ENCODE data around the gene SEPTIN12. TPM values are rescaled to one million over a fixed set of nuclear protein-coding genes. Genes with fewer than 3 reads are reported as not detected.

The SEPTIN12 gene
- total and polyA plus RNA-seq, 4 donors: not detected

- no peak overlapping the region for H3K9ac ChIP-seq (ENCODE audit: low read depth in 1 of 2, low read length in 2 of 2)
- no peak overlapping the region for H3K4me3 ChIP-seq (ENCODE audit: low read depth in 1 of 3, low read length in 3 of 3)
These were observed 765 bp upstream of the SEPTIN12 start for GRCh38 chr16:4788910-4789309.

DNA sequence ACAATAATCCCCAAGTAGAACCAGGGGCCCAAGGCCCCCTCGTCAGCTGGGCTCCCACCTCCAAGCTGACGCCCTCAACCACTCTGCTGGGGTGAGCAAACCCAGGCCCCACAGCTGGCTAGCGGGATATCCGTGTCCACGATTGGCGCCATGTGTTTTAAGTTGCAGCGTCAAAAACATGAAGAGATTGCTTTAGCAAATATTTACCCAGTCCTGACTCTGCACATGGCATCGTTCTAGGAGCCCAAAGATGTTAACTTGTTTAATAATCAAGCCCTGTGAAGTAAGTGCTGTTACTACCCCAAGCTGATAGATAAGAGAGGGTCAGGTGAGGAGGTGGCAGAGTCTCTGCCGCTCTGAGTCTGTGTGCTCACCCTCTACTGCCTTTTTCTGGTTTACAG lies 344 bp upstream of the SEPTIN12 start:
- Histone ChIP-seq H3K4me3 (ENCODE audit: low read depth in 1 of 3, low read length in 3 of 3) (no peak overlapping the region), H3K27ac (ENCODE audit: low read depth in 1 of 2, low read length in 2 of 2) (no peak overlapping the region), H3K4me1 (ENCODE audit: control insufficient read depth in 4 of 4, insufficient read depth in 4 of 4, low read length in 3 of 4) (peaks cover 0 to 5% (median 4%) of the 10 kb centered on the region in 4 donors), H3K9me3 (ENCODE audit: control insufficient read depth in 4 of 4, low read length in 3 of 4) (no peaks in the 10 kb centered on the region), H3K36me3 (ENCODE audit: control insufficient read depth in 4 of 4, insufficient read depth in 3 of 4, low read depth in 1 of 4, low read length in 3 of 4) (no peaks in the 10 kb centered on the region), H3K27me3 (ENCODE audit: control insufficient read depth in 4 of 4, insufficient read depth in 4 of 4, low read length in 3 of 4) (no peaks in the 10 kb centered on the region), H3K9ac (ENCODE audit: low read depth in 1 of 2, low read length in 2 of 2) (no peak overlapping the region)
- 40% methylated on average over 9 of the region's 9 CpGs for WGBS
- no peak for DNase-seq (ENCODE audit: low spot score)
- TF ChIP-seq SP1 (IDR thresholded peaks at IDR 0.05) (no peak), GABPA (IDR thresholded peaks at IDR 0.05 in 1 of 2, conservative IDR thresholded peaks at IDR 0.05 in 1 of 2) (no peak), RAD21 (IDR thresholded peaks at IDR 0.05) (no peak), JUND (IDR thresholded peaks at IDR 0.05) (no peak), TAF1 (conservative IDR thresholded peaks at IDR 0.05) (no peak), YY1 (IDR thresholded peaks at IDR 0.05) (no peak)

More at GRCh38 chr16:4788910-4789309, 765 bp upstream of the SEPTIN12 start:
- DNase-seq (ENCODE audit: low spot score): no peak
- Histone ChIP-seq H3K27me3 (ENCODE audit: control insufficient read depth in 4 of 4, insufficient read depth in 4 of 4, low read length in 3 of 4) (no peaks in the 10 kb centered on the region), H3K4me1 (ENCODE audit: control insufficient read depth in 4 of 4, insufficient read depth in 4 of 4, low read length in 3 of 4) (peaks cover 0 to 5% (median 4%) of the 10 kb centered on the region in 4 donors), H3K27ac (ENCODE audit: low read depth in 1 of 2, low read length in 2 of 2) (no peak overlapping the region), H3K9me3 (ENCODE audit: control insufficient read depth in 4 of 4, low read length in 3 of 4) (no peaks in the 10 kb centered on the region), H3K36me3 (ENCODE audit: control insufficient read depth in 4 of 4, insufficient read depth in 3 of 4, low read depth in 1 of 4, low read length in 3 of 4) (no peaks in the 10 kb centered on the region)
- TF ChIP-seq, protein P1, sequence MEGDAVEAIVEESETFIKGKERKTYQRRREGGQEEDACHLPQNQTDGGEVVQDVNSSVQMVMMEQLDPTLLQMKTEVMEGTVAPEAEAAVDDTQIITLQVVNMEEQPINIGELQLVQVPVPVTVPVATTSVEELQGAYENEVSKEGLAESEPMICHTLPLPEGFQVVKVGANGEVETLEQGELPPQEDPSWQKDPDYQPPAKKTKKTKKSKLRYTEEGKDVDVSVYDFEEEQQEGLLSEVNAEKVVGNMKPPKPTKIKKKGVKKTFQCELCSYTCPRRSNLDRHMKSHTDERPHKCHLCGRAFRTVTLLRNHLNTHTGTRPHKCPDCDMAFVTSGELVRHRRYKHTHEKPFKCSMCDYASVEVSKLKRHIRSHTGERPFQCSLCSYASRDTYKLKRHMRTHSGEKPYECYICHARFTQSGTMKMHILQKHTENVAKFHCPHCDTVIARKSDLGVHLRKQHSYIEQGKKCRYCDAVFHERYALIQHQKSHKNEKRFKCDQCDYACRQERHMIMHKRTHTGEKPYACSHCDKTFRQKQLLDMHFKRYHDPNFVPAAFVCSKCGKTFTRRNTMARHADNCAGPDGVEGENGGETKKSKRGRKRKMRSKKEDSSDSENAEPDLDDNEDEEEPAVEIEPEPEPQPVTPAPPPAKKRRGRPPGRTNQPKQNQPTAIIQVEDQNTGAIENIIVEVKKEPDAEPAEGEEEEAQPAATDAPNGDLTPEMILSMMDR (IDR thresholded peaks at IDR 0.05; ENCODE audit: low read depth, low read length, missing input control): no peak
- TF ChIP-seq NR2F2 (IDR thresholded peaks at IDR 0.05) (no peak), RAD21 (IDR thresholded peaks at IDR 0.05) (no peak)
- TF ChIP-seq, protein P2, sequence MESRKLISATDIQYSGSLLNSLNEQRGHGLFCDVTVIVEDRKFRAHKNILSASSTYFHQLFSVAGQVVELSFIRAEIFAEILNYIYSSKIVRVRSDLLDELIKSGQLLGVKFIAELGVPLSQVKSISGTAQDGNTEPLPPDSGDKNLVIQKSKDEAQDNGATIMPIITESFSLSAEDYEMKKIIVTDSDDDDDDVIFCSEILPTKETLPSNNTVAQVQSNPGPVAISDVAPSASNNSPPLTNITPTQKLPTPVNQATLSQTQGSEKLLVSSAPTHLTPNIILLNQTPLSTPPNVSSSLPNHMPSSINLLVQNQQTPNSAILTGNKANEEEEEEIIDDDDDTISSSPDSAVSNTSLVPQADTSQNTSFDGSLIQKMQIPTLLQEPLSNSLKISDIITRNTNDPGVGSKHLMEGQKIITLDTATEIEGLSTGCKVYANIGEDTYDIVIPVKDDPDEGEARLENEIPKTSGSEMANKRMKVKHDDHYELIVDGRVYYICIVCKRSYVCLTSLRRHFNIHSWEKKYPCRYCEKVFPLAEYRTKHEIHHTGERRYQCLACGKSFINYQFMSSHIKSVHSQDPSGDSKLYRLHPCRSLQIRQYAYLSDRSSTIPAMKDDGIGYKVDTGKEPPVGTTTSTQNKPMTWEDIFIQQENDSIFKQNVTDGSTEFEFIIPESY (IDR thresholded peaks at IDR 0.05): no peak
- 77% methylated on average over 7 of the region's 7 CpGs for WGBS

GRCh38 chr16:4787068-4787467 lies 1.1 kb downstream of the SEPTIN12 start:
- no peaks in the 10 kb centered on the region for H3K9me3 ChIP-seq (ENCODE audit: control insufficient read depth in 4 of 4, low read length in 3 of 4)
- 96% methylated on average over 8 of the region's 8 CpGs for whole genome bisulfite sequencing
- TF ChIP-seq NR2F2 (IDR thresholded peaks at IDR 0.05): no peak
- TF ChIP-seq YY1 (IDR thresholded peaks at IDR 0.05): no peak
- no peak for TF ChIP-seq RXRA (IDR thresholded peaks at IDR 0.05)
- no peak for TF ChIP-seq REST (IDR thresholded peaks at IDR 0.05)
- TF ChIP-seq FOXA2 (IDR thresholded peaks at IDR 0.05): no peak
- TF ChIP-seq, protein P3, sequence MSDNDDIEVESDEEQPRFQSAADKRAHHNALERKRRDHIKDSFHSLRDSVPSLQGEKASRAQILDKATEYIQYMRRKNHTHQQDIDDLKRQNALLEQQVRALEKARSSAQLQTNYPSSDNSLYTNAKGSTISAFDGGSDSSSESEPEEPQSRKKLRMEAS (IDR thresholded peaks at IDR 0.05): no peak
- no peak for TF ChIP-seq GABPA (IDR thresholded peaks at IDR 0.05 in 1 of 2, conservative IDR thresholded peaks at IDR 0.05 in 1 of 2)
- no peak for TF ChIP-seq HNF4A (conservative IDR thresholded peaks at IDR 0.05)
- TF ChIP-seq SP1 (IDR thresholded peaks at IDR 0.05): no peak
- TF ChIP-seq EGR1 (IDR thresholded peaks at IDR 0.05; ENCODE audit: low read depth in 2 of 2): no peak
- TF ChIP-seq JUND (IDR thresholded peaks at IDR 0.05): no peak
- no peak for TF ChIP-seq FOXA1 (IDR thresholded peaks at IDR 0.05)
- TF ChIP-seq, protein P1 (IDR thresholded peaks at IDR 0.05; ENCODE audit: low read depth, low read length, missing input control): no peak

More at GRCh38 chr16:4787068-4787467, 1.1 kb downstream of the SEPTIN12 start:
- no peaks in the 10 kb centered on the region for H3K36me3 ChIP-seq (ENCODE audit: control insufficient read depth in 4 of 4, insufficient read depth in 3 of 4, low read depth in 1 of 4, low read length in 3 of 4)
- H3K27ac ChIP-seq (ENCODE audit: low read depth in 1 of 2, low read length in 2 of 2): no peak overlapping the region
- H3K9ac ChIP-seq (ENCODE audit: low read depth in 1 of 2, low read length in 2 of 2): no peak overlapping the region
- peaks cover 0 to 5% (median 4%) of the 10 kb centered on the region in 4 donors for H3K4me1 ChIP-seq (ENCODE audit: control insufficient read depth in 4 of 4, insufficient read depth in 4 of 4, low read length in 3 of 4)
- no peak for DNase-seq (ENCODE audit: low spot score)
- no peaks in the 10 kb centered on the region for H3K27me3 ChIP-seq (ENCODE audit: control insufficient read depth in 4 of 4, insufficient read depth in 4 of 4, low read length in 3 of 4)
- no peak overlapping the region for H3K4me3 ChIP-seq (ENCODE audit: low read depth in 1 of 3, low read length in 3 of 3)
